GM11168 (cell line): ENCODE results near the gene STIP1.

ENCODE experiments used
- in situ Hi-C: fragments of 300-500 bp; cut with MboI; formaldehyde crosslinking; loops from one replicate; pipeline ENCODE4 v1.12.0; 2022; ENCODE audit warnings: low sequenced_read_pairs; ENCODE audit not compliant: unreplicated experiment

The STIP1 gene

GRCh38 chr11:64186492-64187165, 658 bp downstream of the STIP1 start:
- in situ Hi-C loops = no loop called here

GRCh38 chr11:64192434-64192833, 6.5 kb downstream of the STIP1 start:
- in situ Hi-C loops = loop anchor here (10.0 kb wide), 1 partner anchor 112 kb away; the partner anchor contains the start of genes CATSPERZ and ESRRA

GRCh38 chr11:64196626-64197025, 10.7 kb downstream of the STIP1 start:
- in situ Hi-C loops = loop anchor here (10.0 kb wide), 1 partner anchor 108 kb away; the partner anchor contains the start of genes CATSPERZ and ESRRA

- in situ Hi-C loops = loop anchor here (10.0 kb wide), 1 partner anchor 106 kb away; the partner anchor contains the start of genes CATSPERZ and ESRRA
These were observed 12.5 kb downstream of the STIP1 start for GRCh38 chr11:64198511-64198910.

- in situ Hi-C loops = no loop called here
These were observed 15.6 kb downstream of the STIP1 start for GRCh38 chr11:64201543-64201942.

- in situ Hi-C loops = no loop called here
These were observed 17.0 kb downstream of the STIP1 start for GRCh38 chr11:64202992-64203391.

- in situ Hi-C loops = no loop called here
These were observed 17.6 kb downstream of the STIP1 start for GRCh38 chr11:64203421-64204079.

GRCh38 chr11:64204080-64204440, 18.1 kb downstream of the STIP1 start:
- in situ Hi-C loops = no loop called here

GRCh38 chr11:64204464-64204989, 18.6 kb downstream of the STIP1 start:
- in situ Hi-C loops = no loop called here

GRCh38 chr11:64206457-64207255, 20.7 kb downstream of the STIP1 start, which contains the start of gene FERMT3:
FERMT3 (plus strand) TSS chr11:64206721; CDS start chr11:64207365, 644 bp downstream.
- in situ Hi-C loops = no loop called here

- in situ Hi-C loops = no loop called here
These were observed 21.5 kb downstream of the STIP1 start for GRCh38 chr11:64207256-64208085.

GRCh38 chr11:64208086-64208795, 22.3 kb downstream of the STIP1 start:
- in situ Hi-C loops = no loop called here

GRCh38 chr11:64208796-64209562, 23.0 kb downstream of the STIP1 start:
- in situ Hi-C loops = no loop called here

- in situ Hi-C loops = no loop called here
These were observed 23.5 kb downstream of the STIP1 start for GRCh38 chr11:64209563-64209843.

- in situ Hi-C loops = no loop called here
These were observed 24.5 kb downstream of the STIP1 start for GRCh38 chr11:64210301-64211020.

GRCh38 chr11:64211181-64211872, 25.4 kb downstream of the STIP1 start:
- in situ Hi-C loops = no loop called here

GRCh38 chr11:64216879-64217278, 30.9 kb downstream of the STIP1 start:
- in situ Hi-C loops = no loop called here
